ENCODE data around the gene RPS5. TPM values are rescaled to one million over a fixed set of nuclear protein-coding genes. Genes with fewer than 3 reads are reported as not detected.

Gene RPS5
- total RNA-seq = 2,454 and 4,367 TPM in 2 replicates

DNA sequence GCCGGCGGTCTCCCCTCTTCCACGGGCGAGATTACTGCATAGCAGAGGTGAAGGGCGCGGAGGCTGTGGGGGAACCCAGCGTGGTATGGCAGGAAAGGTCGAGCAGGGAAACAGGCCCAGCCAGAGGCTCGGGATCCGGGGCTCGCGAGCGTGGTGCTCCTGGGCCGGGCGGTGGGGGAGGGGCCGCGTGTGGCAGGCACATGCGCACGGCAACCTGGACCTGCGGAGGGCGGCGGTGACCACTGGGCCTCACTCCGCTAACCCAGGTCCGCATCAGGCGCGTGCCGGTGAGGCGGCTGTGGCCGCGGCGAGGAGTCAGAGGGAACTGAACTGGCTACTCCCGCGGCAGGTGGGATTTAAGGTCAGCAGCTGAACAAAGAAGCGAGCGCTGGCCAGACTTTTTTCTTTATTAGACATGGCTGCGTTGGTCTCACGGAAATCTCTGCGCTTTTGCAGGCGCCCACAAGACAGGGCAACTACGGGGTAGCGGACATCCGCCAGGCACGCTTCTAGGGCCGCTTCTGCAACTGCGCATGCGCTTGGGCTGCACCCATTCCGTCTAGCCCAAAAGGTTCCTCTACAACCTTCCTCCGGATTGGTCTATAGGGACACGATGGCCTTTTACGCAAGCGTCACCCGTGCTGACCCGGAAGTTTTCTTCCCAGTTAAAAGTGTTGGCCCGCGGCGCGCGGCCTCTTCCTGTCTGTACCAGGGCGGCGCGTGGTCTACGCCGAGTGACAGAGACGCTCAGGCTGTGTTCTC is at the start of gene RPS5:
RPS5 (plus strand) TSS at position 694 of the 762 bp plus-strand sequence. CDS start 869 bp downstream, outside the sequence.

GRCh38 chr19:58352760-58353671 is 34.1 kb upstream of the RPS5 start, which contains the start of gene A1BG:
TSS of gene A1BG (minus strand) at chr19:58353492. CDS start at chr19:58353437, 55 bp downstream.

DNA sequence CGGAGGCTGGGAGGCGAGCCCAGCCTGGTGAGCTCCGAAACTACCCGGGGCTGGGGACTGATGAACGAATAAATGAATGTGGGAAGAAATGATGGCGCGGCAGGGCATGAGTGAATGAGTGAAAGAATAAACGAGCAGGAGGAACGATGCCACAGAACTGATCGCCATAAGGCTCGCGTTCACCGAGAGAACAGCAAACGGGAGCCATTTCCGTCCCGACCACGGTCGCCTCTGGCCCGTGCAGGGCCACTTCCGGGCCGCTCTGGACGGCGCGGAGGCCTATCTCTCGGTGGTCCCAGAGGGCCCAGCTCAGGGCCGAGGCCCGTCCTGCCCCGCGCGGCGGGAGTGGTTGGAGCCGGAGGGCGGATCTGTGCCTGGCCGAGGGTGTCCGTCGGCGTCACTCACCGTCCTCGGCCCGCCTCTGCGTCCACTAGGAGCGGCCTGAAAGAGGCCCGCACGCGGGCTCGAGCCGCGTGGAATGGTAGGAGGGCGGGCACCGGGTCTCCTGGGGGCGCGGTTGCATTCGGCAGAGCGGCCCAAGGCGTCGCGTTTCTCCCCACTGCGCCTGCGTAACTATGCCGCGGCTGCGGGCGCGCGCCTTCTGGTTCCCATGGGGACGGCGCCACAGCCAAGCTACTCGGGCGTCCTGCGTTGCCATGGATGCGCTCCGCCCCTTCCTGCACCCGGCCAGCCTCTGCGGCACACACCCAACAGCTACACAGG is 24.6 kb upstream of the RPS5 start, which contains the start of gene ZNF497:
ZNF497 (minus strand) TSS at position 480 of the 723 bp plus-strand sequence. CDS start 5,116 bp downstream, outside the sequence.

DNA sequence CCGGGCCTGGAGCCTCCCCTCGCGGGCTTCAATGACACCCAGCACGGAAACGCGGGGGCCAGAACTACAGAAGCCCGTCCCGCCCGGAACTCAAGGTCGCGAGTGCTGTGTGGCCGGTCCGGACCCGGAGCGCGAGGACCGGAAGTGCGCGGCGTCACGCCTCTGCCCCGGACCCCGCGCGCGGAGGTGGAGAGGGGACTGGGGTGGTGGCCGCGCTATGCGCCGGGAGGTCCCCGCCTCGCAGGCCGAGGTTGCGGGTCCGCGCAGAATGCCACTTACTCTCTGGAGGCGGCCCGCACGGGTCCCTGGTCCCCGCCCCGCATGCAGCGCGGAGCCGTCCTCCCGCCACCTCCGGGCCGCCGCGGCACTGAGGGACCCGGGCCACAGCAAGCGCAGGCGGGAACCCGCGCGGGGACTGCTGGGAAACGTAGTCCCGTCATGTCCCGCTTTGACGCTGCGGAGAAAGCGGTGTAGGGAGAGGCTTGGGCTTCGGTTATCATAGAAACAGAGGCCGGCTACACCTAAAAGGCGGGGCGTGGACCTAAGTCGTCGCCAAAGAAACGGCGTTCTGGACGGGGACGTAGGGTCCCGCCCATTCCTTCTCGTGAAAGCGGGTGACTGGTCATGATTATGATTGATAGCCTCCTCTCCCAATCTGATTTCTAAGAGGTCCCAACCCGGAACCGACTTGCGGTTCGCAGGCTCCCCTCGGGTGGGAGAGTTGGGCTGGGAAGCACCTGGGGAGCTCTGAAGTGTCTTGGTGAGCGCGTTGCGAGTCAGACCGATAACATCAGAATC is 6.2 kb upstream of the RPS5 start, which contains the start of gene ZNF837:
ZNF837 (minus strand) TSS at position 369 of the 798 bp plus-strand sequence. CDS start 11,698 bp downstream, outside the sequence.

DNA sequence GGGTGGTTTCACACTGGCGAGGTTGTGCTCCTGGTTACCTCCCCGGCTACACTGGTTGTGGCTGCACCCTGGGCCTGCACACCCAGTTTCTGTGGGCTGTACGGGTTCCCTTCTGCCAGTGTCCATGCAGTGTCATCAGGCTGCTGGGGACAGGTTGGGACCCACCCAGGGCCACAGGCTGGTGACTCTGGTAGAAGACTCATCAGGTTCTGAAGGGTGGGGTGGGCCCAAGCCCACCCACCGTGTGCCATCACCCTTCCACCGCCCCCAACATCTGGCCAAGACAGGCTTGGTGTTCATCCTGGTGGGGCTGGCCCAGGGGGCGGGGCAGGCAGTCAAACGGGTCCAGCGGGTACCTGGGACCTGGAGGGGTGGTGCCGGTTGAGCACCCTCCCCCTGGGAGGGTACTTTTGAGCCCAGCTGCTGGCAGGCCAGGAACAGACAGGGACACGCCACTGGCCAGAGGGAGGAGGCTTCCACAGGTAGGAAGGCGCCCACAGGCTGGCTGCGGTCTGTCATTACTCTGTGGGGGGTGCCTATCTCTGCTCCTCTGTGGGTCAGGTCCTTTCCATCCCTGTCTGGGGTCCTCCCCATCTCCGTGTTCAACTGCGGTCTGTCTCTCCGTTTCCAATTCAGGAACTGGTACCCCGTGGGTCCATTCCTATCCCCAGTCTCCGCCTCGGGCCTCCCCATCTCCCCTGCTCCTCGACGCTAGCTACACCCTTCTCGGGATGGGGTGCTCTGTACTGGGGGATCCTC is 8.3 kb downstream of the RPS5 start, which contains the start of gene RNF225:
RNF225 (plus strand) TSS at position 437 of the 759 bp plus-strand sequence. CDS start 434 bp downstream, outside the sequence.

GRCh38 chr19:58408152-58409009 is 21.3 kb downstream of the RPS5 start, which contains the start of gene ZNF584:
TSS of gene ZNF584 (plus strand) at chr19:58408649. CDS start at chr19:58409148, 499 bp downstream.

GRCh38 chr19:58439576-58440554 is 52.8 kb downstream of the RPS5 start, which contains the start of gene ZNF132:
TSS of gene ZNF132 (minus strand) at chr19:58440153. CDS start at chr19:58439821, 332 bp downstream.

Other genes starting within 250 kb of the RPS5 start
- 13.2 and 13.4 TPM in 2 replicates for gene ZNF329, start 236.5 kb upstream of the RPS5 start, total RNA-seq
- gene ZNF274, start 204.2 kb upstream of the RPS5 start, total RNA-seq = 13.0 and 16.4 TPM in 2 replicates
- 25.5 TPM in 2 replicates for gene ZNF544, start 158.4 kb upstream of the RPS5 start, total RNA-seq
- gene ZNF8, start 108.3 kb upstream of the RPS5 start, total RNA-seq = 2.2 and 2.7 TPM in 2 replicates
- gene ERVK3-1, start 81.9 kb upstream of the RPS5 start, total RNA-seq = 25.4 and 31.8 TPM in 2 replicates
- 1.4 and 2.9 TPM in 2 replicates for gene ZSCAN22, start 60.3 kb upstream of the RPS5 start, total RNA-seq
- 13.9 and 19.7 TPM in 2 replicates for gene A1BG, start 33.8 kb upstream of the RPS5 start, total RNA-seq
- gene ZNF497, start 24.5 kb upstream of the RPS5 start, total RNA-seq = 0.79 and 1.7 TPM in 2 replicates
- 1.2 and 2.0 TPM in 2 replicates for gene ZNF837, start 6.2 kb upstream of the RPS5 start, total RNA-seq
- 0.16 and 0.17 TPM in 2 replicates for gene RNF225, start 8.4 kb downstream of the RPS5 start, total RNA-seq
- gene ZNF584, start 21.4 kb downstream of the RPS5 start, total RNA-seq = 12.6 and 12.7 TPM in 2 replicates
- gene ZNF132, start 52.9 kb downstream of the RPS5 start, total RNA-seq = 9.1 and 10.4 TPM in 2 replicates
- 8.0 and 11.3 TPM in 2 replicates for gene ZNF324B, start 64.4 kb downstream of the RPS5 start, total RNA-seq
- gene ZNF324, start 79.8 kb downstream of the RPS5 start, total RNA-seq = 9.9 and 15.6 TPM in 2 replicates
- gene ZNF446, start 89.1 kb downstream of the RPS5 start, total RNA-seq = 6.0 and 8.5 TPM in 2 replicates
- gene SLC27A5, start 124.7 kb downstream of the RPS5 start, total RNA-seq = 10.1 and 14.0 TPM in 2 replicates
- gene ZBTB45, start 132.5 kb downstream of the RPS5 start, total RNA-seq = 5.8 and 7.2 TPM in 2 replicates
- 355 and 415 TPM in 2 replicates for gene TRIM28, start 156.8 kb downstream of the RPS5 start, total RNA-seq
- 177 and 204 TPM in 2 replicates for gene CHMP2A, start 167.8 kb downstream of the RPS5 start, total RNA-seq
- gene UBE2M, start 171.3 kb downstream of the RPS5 start, total RNA-seq = 69.5 and 80.7 TPM in 2 replicates
- gene MZF1, start 186.1 kb downstream of the RPS5 start, total RNA-seq = 12.8 and 19.1 TPM in 2 replicates

Measured in bronchial smooth muscle cell (primary cell).